ENCODE results near the gene IGF2BP2.
"Not testable (repeated sequence)": the region's sequence is repeated elsewhere in the genome, so short reads cannot be mapped to it uniquely, and the experiment has no call there.

DNA sequence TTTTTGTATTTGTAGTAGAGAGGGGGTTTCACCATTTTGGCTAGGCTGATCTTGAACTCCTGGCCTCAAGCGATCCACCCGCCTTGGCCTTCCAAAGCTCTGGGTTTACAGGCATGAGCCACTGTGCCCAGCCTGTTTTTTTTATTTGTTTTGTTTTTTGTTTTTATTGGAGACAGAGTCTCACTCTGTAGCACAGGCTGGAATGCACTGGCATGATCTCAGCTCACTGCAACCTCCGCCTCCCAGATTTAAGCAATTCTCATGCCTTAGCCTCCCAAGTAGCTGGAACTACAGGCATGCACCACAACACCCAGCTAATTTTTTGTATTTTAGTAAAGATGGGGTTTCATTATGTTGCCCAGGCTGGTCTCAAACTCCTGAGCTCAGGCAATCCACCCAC, 28.9 kb upstream of the IGF2BP2 start:
- TF ChIP-seq, protein P1, sequence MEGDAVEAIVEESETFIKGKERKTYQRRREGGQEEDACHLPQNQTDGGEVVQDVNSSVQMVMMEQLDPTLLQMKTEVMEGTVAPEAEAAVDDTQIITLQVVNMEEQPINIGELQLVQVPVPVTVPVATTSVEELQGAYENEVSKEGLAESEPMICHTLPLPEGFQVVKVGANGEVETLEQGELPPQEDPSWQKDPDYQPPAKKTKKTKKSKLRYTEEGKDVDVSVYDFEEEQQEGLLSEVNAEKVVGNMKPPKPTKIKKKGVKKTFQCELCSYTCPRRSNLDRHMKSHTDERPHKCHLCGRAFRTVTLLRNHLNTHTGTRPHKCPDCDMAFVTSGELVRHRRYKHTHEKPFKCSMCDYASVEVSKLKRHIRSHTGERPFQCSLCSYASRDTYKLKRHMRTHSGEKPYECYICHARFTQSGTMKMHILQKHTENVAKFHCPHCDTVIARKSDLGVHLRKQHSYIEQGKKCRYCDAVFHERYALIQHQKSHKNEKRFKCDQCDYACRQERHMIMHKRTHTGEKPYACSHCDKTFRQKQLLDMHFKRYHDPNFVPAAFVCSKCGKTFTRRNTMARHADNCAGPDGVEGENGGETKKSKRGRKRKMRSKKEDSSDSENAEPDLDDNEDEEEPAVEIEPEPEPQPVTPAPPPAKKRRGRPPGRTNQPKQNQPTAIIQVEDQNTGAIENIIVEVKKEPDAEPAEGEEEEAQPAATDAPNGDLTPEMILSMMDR (IDR thresholded peaks at IDR 0.05) = not testable (repeated sequence)
- not testable (repeated sequence) for TF ChIP-seq POLR2A (IDR thresholded peaks at IDR 0.05)
